HG03039 (cell line): Measurements from ENCODE around the gene PHKG2.

Experiments used
- ATAC-seq: cut with Tn5 transposase; IDR thresholded peaks from one replicate; pipeline ENCODE4 v1.9.1; 2021; ENCODE audit warnings: mild to moderate bottlenecking, moderate library complexity; ENCODE audit not compliant: unreplicated experiment

Gene PHKG2

GRCh38 chr16:30755955-30756780, 7.9 kb downstream of the PHKG2 start:
- no peak for ATAC-seq

DNA sequence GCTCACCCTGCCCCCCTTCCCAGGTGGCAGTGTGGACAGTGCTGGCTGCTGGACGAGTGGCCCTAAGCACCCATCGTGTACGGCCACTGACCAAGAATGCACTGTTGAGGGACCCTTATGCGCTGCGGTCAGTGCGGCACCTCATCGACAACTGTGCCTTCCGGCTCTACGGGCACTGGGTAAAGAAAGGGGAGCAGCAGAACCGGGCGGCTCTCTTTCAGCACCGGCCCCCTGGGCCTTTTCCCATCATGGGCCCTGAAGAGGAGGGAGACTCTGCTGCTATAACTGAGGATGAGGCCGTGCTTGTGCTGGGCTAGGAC, 8.5 kb downstream of the PHKG2 start:
- no peak for ATAC-seq

- ATAC-seq = no peak
Observed at GRCh38 chr16:30757316-30757715, 9.1 kb downstream of the PHKG2 start.

DNA sequence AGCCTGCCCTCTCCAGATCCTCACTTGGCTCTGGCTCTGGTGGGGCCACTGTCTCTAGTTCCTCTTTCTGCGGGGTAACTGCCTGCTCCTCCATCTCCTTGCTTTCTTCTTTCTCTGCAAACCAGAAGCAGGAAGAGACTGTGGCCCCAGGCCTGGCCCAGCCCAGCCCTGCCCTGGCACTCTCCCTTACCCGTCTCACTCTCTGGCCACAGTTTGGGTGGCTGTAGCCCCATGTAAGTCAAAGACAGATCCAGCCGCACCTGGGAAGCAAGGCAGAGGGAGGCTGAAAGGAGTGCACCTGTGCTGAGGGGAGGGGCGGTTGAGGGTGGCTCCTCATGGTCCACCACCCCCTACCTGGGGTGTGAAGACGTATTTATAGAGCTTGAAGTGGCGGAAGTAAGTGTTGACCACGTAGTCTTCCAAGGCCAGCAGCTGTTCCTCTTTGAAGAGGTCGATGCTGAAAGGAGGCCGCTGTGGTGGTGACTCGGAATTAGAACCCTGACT, 10.8 kb downstream of the PHKG2 start:
- ATAC-seq = no peak

DNA sequence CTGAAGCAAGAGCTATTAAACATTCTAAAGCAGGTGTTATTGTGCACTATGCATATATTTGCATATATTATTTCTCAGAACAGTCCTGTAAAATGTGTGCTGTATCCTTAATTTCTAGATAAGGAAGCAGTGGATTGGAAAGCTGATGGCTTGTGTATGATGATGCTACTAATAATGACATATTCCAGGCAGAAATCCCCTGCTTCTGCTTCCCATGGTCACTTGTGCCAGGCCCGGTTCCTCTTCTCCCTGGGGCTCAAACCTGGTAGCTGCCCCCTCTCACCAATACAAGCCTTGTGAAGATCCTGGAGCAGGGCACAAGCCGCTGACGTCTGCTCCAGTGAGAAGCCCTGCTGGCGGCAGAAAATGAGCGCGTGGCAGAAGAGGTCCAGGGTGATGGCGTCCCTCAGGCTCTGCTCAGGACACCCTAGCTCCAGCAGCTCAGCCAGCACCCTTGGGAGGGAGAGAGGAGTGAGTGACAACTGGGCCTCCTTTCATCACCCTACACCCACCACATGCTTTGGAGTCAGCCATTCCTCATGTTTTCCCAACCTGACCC, 11.9 kb downstream of the PHKG2 start:
- no peak for ATAC-seq

GRCh38 chr16:30760577-30761426, 12.6 kb downstream of the PHKG2 start:
- no peak for ATAC-seq

- ATAC-seq = peak; percentile 22
Observed at GRCh38 chr16:30761427-30761927, 13.3 kb downstream of the PHKG2 start.

GRCh38 chr16:30761928-30762902, 14.0 kb downstream of the PHKG2 start, which contains the start of the genes CFAP119 and RNF40:
Gene CFAP119 (minus strand): TSS chr16:30762062. CDS start chr16:30761748, 314 bp downstream.
Gene RNF40 (plus strand): TSS chr16:30762322. CDS start chr16:30762546, 224 bp downstream.
- ATAC-seq = peak; percentile 82

GRCh38 chr16:30762991-30763725, 14.9 kb downstream of the PHKG2 start:
- ATAC-seq = no peak

DNA sequence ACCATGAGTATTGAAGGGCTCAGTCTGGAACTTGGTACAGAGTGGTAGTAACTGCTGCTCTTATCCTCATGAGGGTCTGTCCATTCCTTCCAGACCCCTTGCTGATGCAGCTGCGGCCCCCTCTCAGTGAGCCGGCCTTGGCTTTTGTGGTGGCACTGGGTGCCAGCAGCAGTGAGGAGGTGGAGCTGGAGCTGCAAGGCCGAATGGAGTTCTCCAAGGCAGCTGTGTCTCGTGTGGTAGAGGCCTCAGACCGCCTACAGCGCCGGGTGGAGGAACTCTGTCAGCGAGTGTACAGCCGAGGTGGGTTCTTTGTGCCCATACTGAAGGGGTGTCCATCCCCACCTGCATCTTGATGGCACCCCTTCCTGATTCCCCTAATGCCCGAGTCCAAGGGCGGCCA, 15.9 kb downstream of the PHKG2 start:
- ATAC-seq = no peak

- ATAC-seq = no peak
Observed at GRCh38 chr16:30764816-30765465, 16.7 kb downstream of the PHKG2 start.

GRCh38 chr16:30766206-30766932, 18.1 kb downstream of the PHKG2 start:
- ATAC-seq = no peak

DNA sequence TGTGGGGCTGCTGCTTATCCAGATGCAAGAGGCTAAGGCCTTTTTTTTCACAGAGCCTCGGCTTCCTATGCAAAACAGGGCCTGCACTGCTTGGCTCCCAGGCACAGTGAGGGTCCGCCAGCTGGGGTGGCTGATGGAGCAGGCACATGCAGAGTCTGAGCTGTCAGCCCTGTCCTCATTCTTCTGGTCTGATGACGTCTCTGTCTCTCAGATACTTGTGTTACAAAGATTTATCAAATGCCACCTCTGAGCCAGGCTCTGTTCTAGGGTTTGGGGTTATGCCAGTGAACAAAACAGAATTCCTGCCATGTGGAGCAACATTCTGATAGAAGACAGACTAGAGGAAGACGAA, 18.7 kb downstream of the PHKG2 start:
- ATAC-seq = no peak

DNA sequence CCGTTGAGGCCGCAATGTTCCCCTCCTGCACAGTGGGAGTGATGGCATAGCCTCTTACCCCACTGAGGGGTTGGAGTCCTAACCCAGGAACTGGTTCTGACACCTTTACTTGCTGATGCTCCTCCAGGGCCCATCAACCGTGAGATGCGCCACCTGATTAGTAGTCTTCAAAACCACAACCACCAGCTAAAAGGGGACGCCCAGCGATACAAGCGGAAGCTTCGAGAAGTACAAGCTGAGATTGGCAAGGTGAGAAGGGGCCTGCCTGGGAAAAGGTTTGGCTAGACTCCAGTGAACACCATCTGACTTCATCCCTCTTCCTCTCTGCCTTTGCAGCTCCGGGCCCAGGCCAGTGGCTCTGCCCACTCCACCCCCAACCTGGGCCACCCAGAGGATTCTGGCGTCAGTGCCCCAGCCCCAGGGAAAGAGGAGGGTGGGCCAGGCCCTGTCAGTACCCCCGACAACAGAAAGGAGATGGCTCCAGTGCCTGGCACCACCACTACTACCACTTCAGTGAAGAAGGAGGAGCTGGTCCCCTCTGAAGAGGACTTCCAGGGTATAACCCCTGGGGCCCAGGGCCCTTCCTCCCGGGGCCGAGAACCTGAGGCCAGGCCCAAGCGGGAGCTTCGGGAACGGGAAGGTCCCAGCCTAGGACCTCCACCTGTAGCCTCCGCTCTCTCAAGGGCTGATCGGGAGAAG, 19.7 kb downstream of the PHKG2 start:
- ATAC-seq = no peak

DNA sequence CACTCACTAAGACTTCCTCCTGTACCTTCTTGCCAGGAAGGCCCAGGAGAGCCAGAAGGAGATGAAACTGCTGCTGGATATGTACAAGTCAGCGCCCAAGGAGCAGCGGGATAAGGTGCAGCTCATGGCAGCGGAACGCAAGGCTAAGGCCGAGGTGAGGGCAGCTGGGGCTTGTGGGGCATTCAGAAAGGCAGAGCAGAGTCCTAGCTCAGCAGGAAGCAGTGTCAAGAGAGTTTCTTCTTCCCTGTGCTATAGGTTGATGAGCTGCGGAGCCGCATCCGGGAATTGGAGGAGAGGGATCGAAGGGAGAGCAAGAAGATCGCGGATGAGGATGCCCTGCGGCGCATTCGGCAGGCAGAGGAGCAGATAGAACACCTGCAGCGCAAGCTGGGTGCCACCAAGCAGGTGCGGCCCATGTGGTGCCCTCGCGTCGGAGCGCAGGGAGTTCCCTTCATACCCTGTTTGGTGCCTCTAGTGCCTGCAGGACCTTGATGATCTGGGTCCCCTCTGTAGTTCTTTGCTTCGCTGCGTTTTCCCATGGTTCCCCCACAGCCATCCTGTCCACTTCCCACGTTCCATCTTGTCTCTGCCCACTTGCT, 20.5 kb downstream of the PHKG2 start:
- no peak for ATAC-seq

- no peak for ATAC-seq
Observed at GRCh38 chr16:30769379-30770089, 21.3 kb downstream of the PHKG2 start.

- ATAC-seq = no peak
Observed at GRCh38 chr16:30771726-30772125, 23.5 kb downstream of the PHKG2 start.
